ENCODE data around the gene TSPAN9. TPM values are rescaled to one million over a fixed set of nuclear protein-coding genes. Genes with fewer than 3 reads are reported as not detected.
A peak's percentile ranks its signal among the peaks of the same experiment; 100 is the strongest.

Gene TSPAN9
- total and polyA plus RNA-seq, 3 donors from 2014 or later = 14.2 to 23.5 (median 19.8) TPM

- WGBS, 2 donors = 35 to 37% methylated on average over 18 to 19 of the region's 19 CpGs
- peaks cover 19% of the 10 kb centered on the region for H3K4me1 ChIP-seq
- H3K4me3 ChIP-seq = no peak overlapping the region
- H3K27ac ChIP-seq = peak overlapping the region; percentile 3 to 53
- DNase-seq = peak; percentile 87
- H3K9me3 ChIP-seq = no peaks in the 10 kb centered on the region
- TF ChIP-seq POLR2A (IDR thresholded peaks at IDR 0.05) (no peak), CTCF (IDR thresholded peaks at IDR 0.05) (no peak)
- H3K36me3 ChIP-seq (ENCODE audit: low read depth, missing control alignments) = no peaks in the 10 kb centered on the region
- intact Hi-C loops (cut with DNase I; ENCODE audit: low total_unique reads) = no loop called here
- H3K27me3 ChIP-seq = no peaks in the 10 kb centered on the region
These were observed 141.3 kb downstream of the TSPAN9 start for GRCh38 chr12:3218228-3219171.

DNA sequence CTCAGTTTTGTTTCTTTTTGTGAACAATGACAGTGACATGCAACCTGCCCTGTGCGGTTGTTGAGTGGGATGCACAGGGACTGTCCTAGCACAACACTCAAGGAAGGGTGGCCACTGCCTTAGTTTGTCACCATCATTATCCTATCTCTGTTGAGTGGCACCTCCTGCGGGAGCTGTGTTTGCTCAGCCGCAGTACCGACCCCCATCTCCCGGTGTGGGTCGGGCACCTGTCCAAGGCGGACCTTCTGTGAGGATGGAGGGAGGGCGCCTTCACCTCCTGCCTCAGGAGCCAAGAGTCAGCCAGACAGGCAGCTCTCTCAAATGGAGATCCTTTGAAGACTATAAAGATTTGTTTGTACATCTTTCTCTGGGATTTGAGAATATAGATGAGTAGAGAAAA, 142.1 kb downstream of the TSPAN9 start:
- Histone ChIP-seq H3K4me3 (no peak overlapping the region), H3K36me3 (ENCODE audit: low read depth, missing control alignments) (no peaks in the 10 kb centered on the region), H3K9me3 (no peaks in the 10 kb centered on the region), H3K4me1 (peaks cover 17% of the 10 kb centered on the region), H3K27ac (peak overlapping the region; percentile 3 to 53), H3K27me3 (no peaks in the 10 kb centered on the region)
- WGBS, 2 donors = 53 to 65% methylated on average over 4 to 8 of the region's 8 CpGs
- intact Hi-C loops (cut with DNase I; ENCODE audit: low total_unique reads) = no loop called here
- TF ChIP-seq POLR2A (IDR thresholded peaks at IDR 0.05) = no peak
- TF ChIP-seq CTCF (IDR thresholded peaks at IDR 0.05) = no peak
- DNase-seq = no peak

- intact Hi-C loops (cut with DNase I; ENCODE audit: low total_unique reads) = no loop called here
These were observed 143.5 kb downstream of the TSPAN9 start for GRCh38 chr12:3220382-3221321.

GRCh38 chr12:3222306-3222705, 145.1 kb downstream of the TSPAN9 start:
- 89% methylated on average over 6 of the region's 6 CpGs; no CpG with 5 or more reads in 1 of the 2 donors for WGBS, 2 donors

More at GRCh38 chr12:3220382-3221321, 143.5 kb downstream of the TSPAN9 start:
- WGBS, 2 donors = 71 to 77% methylated on average over 13 to 21 of the region's 21 CpGs
- Histone ChIP-seq H3K36me3 (ENCODE audit: low read depth, missing control alignments) (no peaks in the 10 kb centered on the region), H3K9me3 (no peaks in the 10 kb centered on the region), H3K27ac (no peak overlapping the region), H3K4me3 (no peak overlapping the region), H3K4me1 (peaks cover 17% of the 10 kb centered on the region), H3K27me3 (no peaks in the 10 kb centered on the region)
- no peak for DNase-seq
- TF ChIP-seq CTCF (IDR thresholded peaks at IDR 0.05) (no peak), POLR2A (IDR thresholded peaks at IDR 0.05) (no peak)

More at GRCh38 chr12:3222306-3222705, 145.1 kb downstream of the TSPAN9 start:
- H3K4me3 ChIP-seq = no peak overlapping the region
- no peak for TF ChIP-seq CTCF (IDR thresholded peaks at IDR 0.05)
- no peak for TF ChIP-seq POLR2A (IDR thresholded peaks at IDR 0.05)
- H3K27ac ChIP-seq = no peak overlapping the region
- intact Hi-C loops (cut with DNase I; ENCODE audit: low total_unique reads) = no loop called here
- H3K36me3 ChIP-seq (ENCODE audit: low read depth, missing control alignments) = no peaks in the 10 kb centered on the region
- peaks cover 17% of the 10 kb centered on the region for H3K4me1 ChIP-seq
- no peak for DNase-seq
- H3K27me3 ChIP-seq = no peaks in the 10 kb centered on the region
- H3K9me3 ChIP-seq = no peaks in the 10 kb centered on the region

All from testis (tissue), 3 donors.